OCI-LY1 (cell line): Measurements from ENCODE around the gene VBP1.

Source experiments
- CTCF ChIP-seq: fragments of 200-600 bp; sonication (generic), shearing (Covaris generic); IDR thresholded peaks from 2 replicates; pipeline ENCODE4 v1.5.1; 2017; ENCODE audit warnings: mild to moderate bottlenecking, antibody characterized with exemption, low read length, moderate library complexity, mixed read lengths
- EZH2 ChIP-seq: fragments of 200-600 bp; sonication (generic), shearing (Covaris generic); IDR thresholded peaks from 2 replicates; pipeline ENCODE4 v1.8.0; 2017; ENCODE audit warnings: borderline replicate concordance, mixed run types, mild to moderate bottlenecking, antibody characterized with exemption, low read length, moderate library complexity, mixed read lengths

DNA sequence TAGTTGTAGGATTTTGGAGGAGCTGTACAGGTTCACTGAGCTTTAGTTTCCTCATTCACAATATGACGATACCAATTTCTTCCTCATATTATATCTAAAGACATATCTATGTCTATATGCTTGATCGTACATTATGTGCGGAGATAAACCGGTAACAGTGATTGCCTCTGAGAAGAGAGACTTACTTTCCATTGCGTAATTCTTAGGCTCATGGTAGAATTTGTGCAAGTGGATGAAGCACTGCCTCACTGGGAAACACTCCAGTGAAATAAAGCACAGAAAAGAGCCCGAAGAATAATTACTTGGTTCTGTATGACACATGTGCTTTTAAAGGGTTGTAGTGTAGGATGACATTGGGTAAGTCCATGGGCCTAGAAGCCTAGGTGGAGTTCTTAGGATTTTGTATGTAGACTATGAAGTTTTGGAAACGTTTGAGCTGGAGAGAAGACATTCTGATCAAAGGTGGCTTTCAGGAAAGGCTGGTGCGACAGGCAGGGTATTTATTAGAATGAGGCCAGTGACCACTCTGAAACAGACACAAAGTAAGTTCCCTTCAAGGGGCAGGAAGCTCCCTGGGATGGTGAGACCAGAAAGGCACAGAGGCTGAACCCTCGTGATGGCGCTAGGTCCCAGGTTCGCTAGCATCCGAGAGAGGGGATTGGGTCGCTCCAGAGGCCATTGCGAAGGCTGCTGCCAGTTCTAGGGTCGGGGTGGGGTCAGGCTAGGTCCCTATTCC is 649 bp upstream of the VBP1 start:
- TF ChIP-seq CTCF, result no peak
- no peak for TF ChIP-seq EZH2
